Measurements from ENCODE around the gene SH3PXD2A. TPM values are rescaled to one million over a fixed set of nuclear protein-coding genes. Genes with fewer than 3 reads are reported as not detected.

SH3PXD2A gene
- total RNA-seq, 1 experiment from 2014 or later, result 4.5 TPM

DNA sequence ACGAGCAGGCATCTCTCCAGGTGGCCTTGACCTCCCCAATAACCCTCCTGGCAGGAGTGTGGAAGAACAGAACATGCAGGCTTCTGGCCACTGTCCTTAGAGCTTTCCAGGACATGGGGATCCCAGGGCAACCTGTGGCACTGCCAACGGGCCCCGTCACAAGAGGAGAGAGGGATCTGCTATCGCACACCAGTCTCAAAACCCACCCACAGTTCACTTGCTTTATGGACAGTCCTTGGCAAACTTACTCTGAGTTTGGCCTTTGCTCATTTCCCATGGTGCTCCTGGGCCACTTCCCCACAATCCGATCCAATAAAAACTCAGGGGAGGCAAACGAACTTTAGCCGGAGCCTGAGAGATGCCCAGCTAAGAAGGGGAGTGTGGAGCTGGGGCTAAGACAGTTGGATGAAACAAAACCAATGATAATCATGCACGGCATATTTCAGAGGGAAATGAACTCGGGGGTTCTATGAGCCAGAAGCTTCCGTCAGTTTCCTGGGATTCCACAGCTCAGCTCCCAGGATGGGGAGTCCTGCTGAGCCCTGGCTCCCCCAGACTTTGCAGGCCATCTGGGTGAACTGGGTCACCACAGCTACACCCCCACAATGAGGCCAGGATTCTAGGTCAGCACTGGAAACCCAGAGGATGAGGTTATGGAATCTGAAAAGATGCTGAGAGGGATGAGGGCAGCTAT, 203.4 kb downstream of the SH3PXD2A start:
- Histone ChIP-seq H3K4me2 (ENCODE audit: insufficient read depth, insufficient read length, low read length) (no peak overlapping the region), H3K79me1 (ENCODE audit: insufficient read depth, low read depth, low read length, poor library complexity, severe bottlenecking) (no peaks in the 10 kb centered on the region), H3K27ac (ENCODE audit: insufficient read length, low read depth, low read length) (no peak overlapping the region), H3K9ac (ENCODE audit: extremely low read depth, insufficient read length, low read length) (no peak overlapping the region), H2BK20ac (ENCODE audit: low read depth, low read length, poor library complexity, severe bottlenecking) (no peak overlapping the region), H4K91ac (ENCODE audit: insufficient read length, low read depth, low read length) (no peak overlapping the region), H3K79me2 (ENCODE audit: insufficient read depth, low read length) (no peaks in the 10 kb centered on the region), H3K23ac (ENCODE audit: insufficient read length, low read depth, low read length) (no peak overlapping the region), H3K4me1 (ENCODE audit: insufficient read depth, low read length) (peaks cover 13% of the 10 kb centered on the region; the same call in 1 of the 2 replicates), H2BK12ac (ENCODE audit: insufficient read length, low read depth, low read length) (no peak overlapping the region), H3K23me2 (ENCODE audit: insufficient read length, low read depth, low read length, poor library complexity, severe bottlenecking) (no peaks in the 10 kb centered on the region), H3T11ph (ENCODE audit: low read length) (no peak overlapping the region), H2AFZ (ENCODE audit: low read length) (no peak overlapping the region), H3K9me3 (ENCODE audit: control insufficient read depth, low read depth, low read length) (no peaks in the 10 kb centered on the region), H3K4ac (ENCODE audit: low read depth, low read length) (no peak overlapping the region), H3K27me3 (ENCODE audit: insufficient read depth, low read length) (no peaks in the 10 kb centered on the region), H4K20me1 (ENCODE audit: control insufficient read depth, insufficient read depth, insufficient read length) (no peaks in the 10 kb centered on the region), H4K5ac (ENCODE audit: insufficient read length, low read depth, low read length) (no peak overlapping the region), H2BK15ac (ENCODE audit: low read depth, low read length) (no peak overlapping the region), H4K8ac (replicated peaks; ENCODE audit: insufficient read length, low read depth, low read length) (no peak overlapping the region), H3K18ac (ENCODE audit: insufficient read length, low read depth, low read length) (no peak overlapping the region), H3K56ac (ENCODE audit: insufficient read length, low read depth, low read length) (no peak overlapping the region), H2BK120ac (ENCODE audit: low read depth, low read length, poor library complexity, severe bottlenecking) (no peak overlapping the region), H2AK5ac (ENCODE audit: insufficient read length, low read length) (no peak overlapping the region), H2BK5ac (ENCODE audit: insufficient read length, low read length) (no peak overlapping the region), H3K14ac (ENCODE audit: insufficient read depth, low read length) (no peak overlapping the region)
- peaks cover 0 to 4% (median 3%) of the 10 kb centered on the region in 3 experiments; a peak in 6 of 7 replicates for H3K36me3 Mint-ChIP-seq (ENCODE audit: insufficient read depth in 1 of 3, low read depth in 3 of 3)
- peak overlapping the region in 1 of 2 experiments; percentile 54; a peak in 3 of 5 replicates for H3K4me3 Mint-ChIP-seq
- peaks cover 2% of the 10 kb centered on the region; the same call in 1 of the 2 replicates for H3K27me3 Mint-ChIP-seq (ENCODE audit: low read depth)
- H3K4me1 Mint-ChIP-seq, result peaks cover 50 to 65% of the 10 kb centered on the region in 2 experiments
- H3K27ac Mint-ChIP-seq, result peak overlapping the region in 1 of 3 experiments; percentile 80; a peak in 3 of 7 replicates
- TF ChIP-seq, protein P1, sequence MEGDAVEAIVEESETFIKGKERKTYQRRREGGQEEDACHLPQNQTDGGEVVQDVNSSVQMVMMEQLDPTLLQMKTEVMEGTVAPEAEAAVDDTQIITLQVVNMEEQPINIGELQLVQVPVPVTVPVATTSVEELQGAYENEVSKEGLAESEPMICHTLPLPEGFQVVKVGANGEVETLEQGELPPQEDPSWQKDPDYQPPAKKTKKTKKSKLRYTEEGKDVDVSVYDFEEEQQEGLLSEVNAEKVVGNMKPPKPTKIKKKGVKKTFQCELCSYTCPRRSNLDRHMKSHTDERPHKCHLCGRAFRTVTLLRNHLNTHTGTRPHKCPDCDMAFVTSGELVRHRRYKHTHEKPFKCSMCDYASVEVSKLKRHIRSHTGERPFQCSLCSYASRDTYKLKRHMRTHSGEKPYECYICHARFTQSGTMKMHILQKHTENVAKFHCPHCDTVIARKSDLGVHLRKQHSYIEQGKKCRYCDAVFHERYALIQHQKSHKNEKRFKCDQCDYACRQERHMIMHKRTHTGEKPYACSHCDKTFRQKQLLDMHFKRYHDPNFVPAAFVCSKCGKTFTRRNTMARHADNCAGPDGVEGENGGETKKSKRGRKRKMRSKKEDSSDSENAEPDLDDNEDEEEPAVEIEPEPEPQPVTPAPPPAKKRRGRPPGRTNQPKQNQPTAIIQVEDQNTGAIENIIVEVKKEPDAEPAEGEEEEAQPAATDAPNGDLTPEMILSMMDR (conservative IDR thresholded peaks at IDR 0.05), result no peak
- H3K9me3 Mint-ChIP-seq, result no peaks in the 10 kb centered on the region
- DNase-seq, result no peak
- no CpG with 5 or more reads among the region's 10 CpGs for WGBS (ENCODE audit: extremely low coverage, insufficient read length, low lambda C conversion rate)

All from H9 (cell line).